ENCODE data around the gene TFPI. TPM values are rescaled to one million over a fixed set of nuclear protein-coding genes. Genes with fewer than 3 reads are reported as not detected.

TFPI gene
- total and polyA plus RNA-seq, 2 donors (not counting 1 experiment from before 2014, with no cell fraction given): 117 to 274 TPM

DNA sequence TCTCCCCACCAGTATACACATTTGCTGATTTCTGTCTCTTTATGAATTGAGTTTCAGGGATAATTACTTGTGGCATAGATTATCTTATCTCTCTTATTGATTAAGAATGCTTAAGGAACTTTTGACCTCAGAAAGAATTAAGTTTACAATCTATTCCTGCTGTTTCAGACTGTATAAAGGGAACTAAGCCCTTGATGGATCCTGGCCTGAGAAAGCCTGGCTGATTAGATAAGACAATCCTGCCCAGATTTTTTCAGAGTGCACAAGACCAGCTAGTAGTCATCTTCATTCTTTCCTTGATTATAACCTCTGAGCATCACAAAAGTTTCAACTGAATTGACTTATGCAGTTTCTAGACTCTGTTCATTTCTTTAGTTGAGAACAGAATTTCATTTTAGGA is 22.7 kb upstream of the TFPI start:
- no peaks in the 10 kb centered on the region for H3K79me2 ChIP-seq (ENCODE audit: control insufficient read depth, insufficient read depth, low read length)
- H3K36me3 ChIP-seq (ENCODE audit: control insufficient read depth, insufficient read depth, low read length): no peaks in the 10 kb centered on the region
- no peak overlapping the region for H3K9ac ChIP-seq (ENCODE audit: insufficient read depth, low read length)
- H2AFZ ChIP-seq (ENCODE audit: low read length): no peak overlapping the region
- no peaks in the 10 kb centered on the region for H3K27me3 ChIP-seq (ENCODE audit: control insufficient read depth, insufficient read depth, low read length)
- DNase-seq (ENCODE audit: low read depth in 2 of 2): peak in 1 of 2 donors; percentile 25
- peaks cover 10% of the 10 kb centered on the region for H3K4me1 ChIP-seq (ENCODE audit: control insufficient read depth, extremely low read depth, insufficient read depth, low read length)
- TF ChIP-seq EZH2 (IDR thresholded peaks at IDR 0.05; ENCODE audit: low read length, missing control alignments): no peak
- TF ChIP-seq, protein P1, sequence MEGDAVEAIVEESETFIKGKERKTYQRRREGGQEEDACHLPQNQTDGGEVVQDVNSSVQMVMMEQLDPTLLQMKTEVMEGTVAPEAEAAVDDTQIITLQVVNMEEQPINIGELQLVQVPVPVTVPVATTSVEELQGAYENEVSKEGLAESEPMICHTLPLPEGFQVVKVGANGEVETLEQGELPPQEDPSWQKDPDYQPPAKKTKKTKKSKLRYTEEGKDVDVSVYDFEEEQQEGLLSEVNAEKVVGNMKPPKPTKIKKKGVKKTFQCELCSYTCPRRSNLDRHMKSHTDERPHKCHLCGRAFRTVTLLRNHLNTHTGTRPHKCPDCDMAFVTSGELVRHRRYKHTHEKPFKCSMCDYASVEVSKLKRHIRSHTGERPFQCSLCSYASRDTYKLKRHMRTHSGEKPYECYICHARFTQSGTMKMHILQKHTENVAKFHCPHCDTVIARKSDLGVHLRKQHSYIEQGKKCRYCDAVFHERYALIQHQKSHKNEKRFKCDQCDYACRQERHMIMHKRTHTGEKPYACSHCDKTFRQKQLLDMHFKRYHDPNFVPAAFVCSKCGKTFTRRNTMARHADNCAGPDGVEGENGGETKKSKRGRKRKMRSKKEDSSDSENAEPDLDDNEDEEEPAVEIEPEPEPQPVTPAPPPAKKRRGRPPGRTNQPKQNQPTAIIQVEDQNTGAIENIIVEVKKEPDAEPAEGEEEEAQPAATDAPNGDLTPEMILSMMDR (conservative IDR thresholded peaks at IDR 0.05 in 1 of 2, IDR thresholded peaks at IDR 0.05 in 1 of 2; ENCODE audit: low read depth in 1 of 2, low read length in 2 of 2): no peak
- no peaks in the 10 kb centered on the region for H4K20me1 ChIP-seq (ENCODE audit: control insufficient read depth, extremely low read depth, insufficient read depth, low read length)
- H3K4me2 ChIP-seq (ENCODE audit: extremely low read depth, insufficient read depth, low read length): no peak overlapping the region
- H3K27ac ChIP-seq (ENCODE audit: insufficient read depth, low read length): no peak overlapping the region
- H3K9me3 ChIP-seq (ENCODE audit: control insufficient read depth, insufficient read depth, low read depth, low read length): no peaks in the 10 kb centered on the region
- no peak overlapping the region for H3K4me3 ChIP-seq (replicated peaks in 1 of 4; ENCODE audit: control extremely low read depth in 1 of 4, insufficient read depth in 1 of 4, low read depth in 3 of 4, low read length in 4 of 4)

GRCh38 chr2:187575751-187576067 is 21.5 kb upstream of the TFPI start:
- Histone ChIP-seq H3K27ac (ENCODE audit: insufficient read depth, low read length) (peak overlapping the region; percentile 78), H3K27me3 (ENCODE audit: control insufficient read depth, insufficient read depth, low read length) (no peaks in the 10 kb centered on the region), H3K4me3 (replicated peaks in 1 of 4; ENCODE audit: control extremely low read depth in 1 of 4, insufficient read depth in 1 of 4, low read depth in 3 of 4, low read length in 4 of 4) (no peak overlapping the region), H3K79me2 (ENCODE audit: control insufficient read depth, insufficient read depth, low read length) (no peaks in the 10 kb centered on the region), H3K9me3 (ENCODE audit: control insufficient read depth, insufficient read depth, low read depth, low read length) (no peaks in the 10 kb centered on the region), H3K9ac (ENCODE audit: insufficient read depth, low read length) (no peak overlapping the region), H3K4me2 (ENCODE audit: extremely low read depth, insufficient read depth, low read length) (no peak overlapping the region), H4K20me1 (ENCODE audit: control insufficient read depth, extremely low read depth, insufficient read depth, low read length) (no peaks in the 10 kb centered on the region), H3K36me3 (ENCODE audit: control insufficient read depth, insufficient read depth, low read length) (no peaks in the 10 kb centered on the region), H2AFZ (ENCODE audit: low read length) (peak overlapping the region; percentile 33), H3K4me1 (ENCODE audit: control insufficient read depth, extremely low read depth, insufficient read depth, low read length) (peaks cover 10% of the 10 kb centered on the region)
- no peak for DNase-seq (ENCODE audit: low read depth in 2 of 2)
- no peak for TF ChIP-seq EZH2 (IDR thresholded peaks at IDR 0.05; ENCODE audit: low read length, missing control alignments)
- TF ChIP-seq, protein P1 (conservative IDR thresholded peaks at IDR 0.05 in 1 of 2, IDR thresholded peaks at IDR 0.05 in 1 of 2; ENCODE audit: low read depth in 1 of 2, low read length in 2 of 2): no peak

DNA sequence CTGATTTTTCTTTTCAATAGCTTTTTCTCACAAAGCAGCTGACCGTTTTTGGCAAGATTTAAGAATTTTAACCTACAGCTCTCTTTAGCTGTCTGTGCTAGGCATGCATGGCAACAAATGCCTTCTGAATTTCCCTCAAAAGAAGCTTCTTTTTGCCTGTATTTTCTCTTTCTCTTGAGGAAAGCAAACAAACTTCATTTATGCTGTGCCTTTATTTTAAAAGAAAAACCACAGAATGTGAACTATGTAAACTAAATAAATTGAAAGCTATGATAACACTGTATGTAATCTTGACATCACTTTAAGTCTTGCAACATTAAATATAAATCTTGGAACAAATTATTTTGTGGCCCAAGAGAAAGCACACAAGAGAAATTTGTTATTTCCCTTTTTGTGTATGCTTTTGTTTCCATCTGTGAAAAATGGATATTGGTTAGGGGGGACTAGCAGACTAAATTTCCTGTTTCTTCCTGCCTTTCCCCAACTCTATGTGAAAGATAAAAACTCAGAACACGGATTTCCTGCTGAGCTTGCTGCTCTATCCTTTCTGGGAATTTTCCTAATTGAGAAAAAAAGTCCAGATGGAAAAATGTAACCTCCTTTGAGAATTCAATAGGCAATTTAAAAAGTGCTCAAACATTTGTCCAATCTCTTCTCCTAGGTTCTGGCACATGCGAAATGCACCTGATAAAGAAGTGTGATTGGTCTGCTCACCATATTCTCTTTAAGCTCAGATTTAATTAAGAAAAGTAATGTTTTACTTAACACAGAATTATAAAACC is 20.9 kb upstream of the TFPI start:
- peak overlapping the region in 3 of 4 experiments; percentile 17 to 34 (median 23) for H3K4me3 ChIP-seq (replicated peaks in 1 of 4; ENCODE audit: control extremely low read depth in 1 of 4, insufficient read depth in 1 of 4, low read depth in 3 of 4, low read length in 4 of 4)
- peak; percentile 51 to 93 for DNase-seq (ENCODE audit: low read depth in 2 of 2)
- H2AFZ ChIP-seq (ENCODE audit: low read length): peak overlapping the region; percentile 10
- no peak overlapping the region for H3K9ac ChIP-seq (ENCODE audit: insufficient read depth, low read length)
- no peaks in the 10 kb centered on the region for H3K9me3 ChIP-seq (ENCODE audit: control insufficient read depth, insufficient read depth, low read depth, low read length)
- H3K4me2 ChIP-seq (ENCODE audit: extremely low read depth, insufficient read depth, low read length): peak overlapping the region; percentile 93
- no peaks in the 10 kb centered on the region for H4K20me1 ChIP-seq (ENCODE audit: control insufficient read depth, extremely low read depth, insufficient read depth, low read length)
- no peak for TF ChIP-seq EZH2 (IDR thresholded peaks at IDR 0.05; ENCODE audit: low read length, missing control alignments)
- TF ChIP-seq, protein P1 (conservative IDR thresholded peaks at IDR 0.05 in 1 of 2, IDR thresholded peaks at IDR 0.05 in 1 of 2; ENCODE audit: low read depth in 1 of 2, low read length in 2 of 2): no peak
- H3K79me2 ChIP-seq (ENCODE audit: control insufficient read depth, insufficient read depth, low read length): no peaks in the 10 kb centered on the region
- H3K36me3 ChIP-seq (ENCODE audit: control insufficient read depth, insufficient read depth, low read length): no peaks in the 10 kb centered on the region
- H3K4me1 ChIP-seq (ENCODE audit: control insufficient read depth, extremely low read depth, insufficient read depth, low read length): peaks cover 10% of the 10 kb centered on the region
- H3K27ac ChIP-seq (ENCODE audit: insufficient read depth, low read length): peak overlapping the region; percentile 78
- H3K27me3 ChIP-seq (ENCODE audit: control insufficient read depth, insufficient read depth, low read length): no peaks in the 10 kb centered on the region

Data from fibroblast of lung (primary cell).